ENCODE measurements around the gene GOLGA8B.
"Not testable (repeated sequence)": the region's sequence is repeated elsewhere in the genome, so short reads cannot be mapped to it uniquely, and the experiment has no call there.

Gene GOLGA8B, protein sequence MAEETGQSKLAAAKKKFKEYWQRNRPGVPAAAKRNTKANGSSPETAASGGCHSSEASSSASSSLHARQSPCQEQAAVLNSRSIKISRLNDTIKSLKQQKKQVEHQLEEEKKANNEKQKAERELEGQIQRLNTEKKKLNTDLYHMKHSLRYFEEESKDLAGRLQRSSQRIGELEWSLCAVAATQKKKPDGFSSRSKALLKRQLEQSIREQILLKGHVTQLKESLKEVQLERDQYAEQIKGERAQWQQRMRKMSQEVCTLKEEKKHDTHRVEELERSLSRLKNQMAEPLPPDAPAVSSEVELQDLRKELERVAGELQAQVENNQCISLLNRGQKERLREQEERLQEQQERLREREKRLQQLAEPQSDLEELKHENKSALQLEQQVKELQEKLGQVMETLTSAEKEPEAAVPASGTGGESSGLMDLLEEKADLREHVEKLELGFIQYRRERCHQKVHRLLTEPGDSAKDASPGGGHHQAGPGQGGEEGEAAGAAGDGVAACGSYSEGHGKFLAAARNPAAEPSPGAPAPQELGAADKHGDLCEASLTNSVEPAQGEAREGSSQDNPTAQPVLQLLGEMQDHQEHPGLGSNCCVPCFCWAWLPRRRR

DNA sequence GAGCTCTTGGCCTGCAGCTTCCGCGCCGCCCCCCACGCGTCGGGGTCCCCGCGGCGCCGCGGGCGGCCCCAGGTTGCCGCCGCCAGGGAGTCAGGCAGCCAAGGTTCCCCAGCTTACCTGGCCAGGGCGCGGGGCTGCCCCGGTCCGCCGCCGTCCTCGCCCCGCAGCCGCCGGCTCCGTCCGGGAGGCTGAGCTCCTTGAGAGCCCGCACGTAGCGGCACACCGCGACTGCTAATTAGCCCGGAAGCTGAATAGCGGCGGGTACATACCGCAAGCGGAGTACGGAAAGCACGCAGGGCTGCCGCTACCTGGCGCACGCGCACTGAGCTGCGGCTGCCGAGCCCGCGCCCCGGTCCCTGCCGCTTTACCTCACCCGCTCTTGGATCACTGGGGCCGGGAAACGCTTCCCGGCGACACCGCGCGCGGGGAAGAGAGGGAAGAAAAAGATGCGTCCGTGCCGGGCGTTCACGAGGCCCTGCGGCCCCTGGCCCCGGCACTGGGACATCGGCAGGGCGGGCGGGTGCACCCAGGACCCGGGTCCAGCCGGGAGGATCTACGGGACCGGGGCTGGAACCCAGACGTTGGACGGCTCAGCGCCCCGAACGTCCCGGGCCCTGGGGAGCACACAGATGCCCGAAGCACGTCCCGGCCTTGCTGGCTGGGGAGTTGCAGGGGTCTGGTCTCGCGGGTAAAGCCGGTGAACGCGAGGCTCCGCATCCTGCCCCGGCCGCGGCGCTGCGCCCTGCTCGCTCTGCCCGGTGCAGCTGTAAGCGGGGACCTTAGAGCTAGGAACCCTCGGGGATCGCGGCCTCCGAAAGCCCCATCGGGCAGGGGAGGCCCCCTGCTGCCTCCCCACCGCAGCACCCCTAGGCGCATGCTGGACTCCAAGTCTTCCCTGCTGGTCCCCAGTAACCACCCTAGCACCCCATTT is at the start of gene GOLGA8B:
Gene GOLGA8B, minus strand, starts transcription at position 253 of the 931 bp plus-strand sequence. CDS start 47,739 bp downstream, outside the sequence.
- H2AFZ ChIP-seq (ENCODE audit: low read depth, low read length): peak within 1 kb of the TSS; percentile 80
- peaks cover 19% of the 10 kb centered on the region for H4K20me1 ChIP-seq (ENCODE audit: insufficient read depth, low read length)

DNA sequence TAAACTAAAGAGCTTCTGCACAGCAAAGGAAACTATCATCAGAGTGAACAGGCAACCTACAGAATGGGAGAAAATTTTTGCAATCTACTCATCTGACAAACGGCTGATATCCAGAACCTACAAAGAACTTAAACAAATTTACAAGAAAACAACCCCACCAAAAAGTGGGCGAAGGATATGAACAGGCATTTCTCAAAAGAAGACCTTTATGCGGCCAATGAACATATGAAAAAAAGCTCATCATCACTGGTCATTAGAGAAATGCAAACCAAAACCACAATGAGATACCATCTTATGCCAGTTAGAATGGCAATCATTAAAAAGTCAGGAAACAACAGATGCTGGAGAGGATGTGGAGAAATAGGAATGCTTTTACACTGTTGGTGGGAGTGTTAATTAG is 49.7 kb upstream of the GOLGA8B start:
- not testable (repeated sequence) for H3K9ac ChIP-seq (ENCODE audit: low read length); H3K27me3 ChIP-seq (ENCODE audit: low read depth, low read length); H2AFZ ChIP-seq (ENCODE audit: low read depth, low read length); H3K4me3 ChIP-seq (ENCODE audit: low read length); H3K4me2 ChIP-seq (ENCODE audit: low read length); H3K4me1 ChIP-seq (ENCODE audit: low read length); H3K79me2 ChIP-seq (ENCODE audit: low read length); H4K20me1 ChIP-seq (ENCODE audit: insufficient read depth, low read length); H3K9me3 ChIP-seq (ENCODE audit: insufficient read depth, low read length); H3K36me3 ChIP-seq (replicated peaks; ENCODE audit: low read depth, low read length); H3K27ac ChIP-seq (ENCODE audit: low read length)

More for the DNA sequence above, at the start of gene GOLGA8B:
- Histone ChIP-seq H3K79me2 (ENCODE audit: low read length) (peaks cover 57% of the 10 kb centered on the region), H3K36me3 (replicated peaks; ENCODE audit: low read depth, low read length) (no peaks in the 10 kb centered on the region), H3K27ac (ENCODE audit: low read length) (peak within 1 kb of the TSS; percentile 45), H3K4me3 (ENCODE audit: low read length) (peak within 1 kb of the TSS; percentile 91), H3K4me2 (ENCODE audit: low read length) (peak within 1 kb of the TSS; percentile 99), H3K9me3 (ENCODE audit: insufficient read depth, low read length) (no peaks in the 10 kb centered on the region), H3K27me3 (ENCODE audit: low read depth, low read length) (no peaks in the 10 kb centered on the region), H3K4me1 (ENCODE audit: low read length) (peaks cover 18% of the 10 kb centered on the region), H3K9ac (ENCODE audit: low read length) (peak within 1 kb of the TSS; percentile 84)
- TF ChIP-seq EZH2phosphoT487 (IDR thresholded peaks at IDR 0.05; ENCODE audit: low read depth): no peak
- TF ChIP-seq, protein P1, sequence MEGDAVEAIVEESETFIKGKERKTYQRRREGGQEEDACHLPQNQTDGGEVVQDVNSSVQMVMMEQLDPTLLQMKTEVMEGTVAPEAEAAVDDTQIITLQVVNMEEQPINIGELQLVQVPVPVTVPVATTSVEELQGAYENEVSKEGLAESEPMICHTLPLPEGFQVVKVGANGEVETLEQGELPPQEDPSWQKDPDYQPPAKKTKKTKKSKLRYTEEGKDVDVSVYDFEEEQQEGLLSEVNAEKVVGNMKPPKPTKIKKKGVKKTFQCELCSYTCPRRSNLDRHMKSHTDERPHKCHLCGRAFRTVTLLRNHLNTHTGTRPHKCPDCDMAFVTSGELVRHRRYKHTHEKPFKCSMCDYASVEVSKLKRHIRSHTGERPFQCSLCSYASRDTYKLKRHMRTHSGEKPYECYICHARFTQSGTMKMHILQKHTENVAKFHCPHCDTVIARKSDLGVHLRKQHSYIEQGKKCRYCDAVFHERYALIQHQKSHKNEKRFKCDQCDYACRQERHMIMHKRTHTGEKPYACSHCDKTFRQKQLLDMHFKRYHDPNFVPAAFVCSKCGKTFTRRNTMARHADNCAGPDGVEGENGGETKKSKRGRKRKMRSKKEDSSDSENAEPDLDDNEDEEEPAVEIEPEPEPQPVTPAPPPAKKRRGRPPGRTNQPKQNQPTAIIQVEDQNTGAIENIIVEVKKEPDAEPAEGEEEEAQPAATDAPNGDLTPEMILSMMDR (IDR thresholded peaks at IDR 0.05; ENCODE audit: low read depth, low read length): no peak

DNA sequence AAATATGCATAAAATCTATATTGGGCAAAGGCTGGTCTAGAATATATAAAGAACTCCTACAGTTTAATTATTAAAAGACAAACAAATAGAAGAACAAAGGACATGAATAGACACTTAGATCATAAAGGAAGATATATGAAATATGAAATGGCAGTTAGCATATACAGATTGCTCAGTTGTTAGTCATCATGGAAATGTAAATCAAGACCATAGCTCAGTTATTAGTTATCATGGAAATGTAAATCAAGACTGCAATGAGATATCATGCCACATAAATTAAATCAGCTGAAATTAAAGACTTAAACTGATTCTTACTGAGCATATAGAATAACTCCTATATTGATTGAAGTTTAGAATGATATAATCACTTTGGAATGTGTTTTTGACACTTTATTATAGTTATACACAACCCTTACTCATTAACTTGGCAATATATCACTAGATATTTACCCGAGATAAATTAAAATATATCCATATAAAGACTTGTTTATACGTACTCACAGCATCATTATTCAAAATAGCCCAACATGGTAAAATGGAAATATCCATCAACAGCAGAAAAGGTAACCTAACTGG is 45.2 kb upstream of the GOLGA8B start:
- Histone ChIP-seq H4K20me1 (ENCODE audit: insufficient read depth, low read length) (no peaks in the 10 kb centered on the region), H3K79me2 (ENCODE audit: low read length) (no peaks in the 10 kb centered on the region), H3K4me1 (ENCODE audit: low read length) (no peaks in the 10 kb centered on the region), H3K27ac (ENCODE audit: low read length) (no peak overlapping the region), H3K36me3 (replicated peaks; ENCODE audit: low read depth, low read length) (no peaks in the 10 kb centered on the region), H3K9me3 (ENCODE audit: insufficient read depth, low read length) (peaks cover 3% of the 10 kb centered on the region; the same call in 1 of the 2 replicates), H2AFZ (ENCODE audit: low read depth, low read length) (no peak overlapping the region), H3K9ac (ENCODE audit: low read length) (no peak overlapping the region), H3K4me2 (ENCODE audit: low read length) (no peak overlapping the region), H3K4me3 (ENCODE audit: low read length) (no peak overlapping the region), H3K27me3 (ENCODE audit: low read depth, low read length) (peaks cover 10% of the 10 kb centered on the region)
- TF ChIP-seq, protein P1 (IDR thresholded peaks at IDR 0.05; ENCODE audit: low read depth, low read length): no peak
- no peak for TF ChIP-seq EZH2phosphoT487 (IDR thresholded peaks at IDR 0.05; ENCODE audit: low read depth)

DNA sequence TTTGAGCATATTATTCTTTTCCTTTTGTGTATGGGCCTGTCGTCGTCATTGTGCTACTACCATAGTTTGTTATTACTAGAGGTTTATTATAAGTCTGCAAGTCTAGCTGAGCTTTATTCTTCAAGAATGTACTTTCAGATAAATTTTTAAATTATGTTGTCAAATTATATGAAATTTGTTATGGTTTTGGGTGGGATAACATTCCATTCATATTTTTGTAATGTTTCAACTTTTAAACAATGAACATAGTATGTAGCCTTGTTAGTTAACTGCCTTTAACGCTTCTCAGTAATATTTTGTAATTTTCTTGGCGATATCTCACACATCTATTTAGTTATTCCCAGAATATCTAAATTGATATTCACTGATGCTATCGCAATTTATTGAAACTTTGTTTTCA is 41.6 kb upstream of the GOLGA8B start:
- no peaks in the 10 kb centered on the region for H3K4me1 ChIP-seq (ENCODE audit: low read length)
- no peaks in the 10 kb centered on the region for H3K36me3 ChIP-seq (replicated peaks; ENCODE audit: low read depth, low read length)
- H3K79me2 ChIP-seq (ENCODE audit: low read length): no peaks in the 10 kb centered on the region
- H3K4me2 ChIP-seq (ENCODE audit: low read length): no peak overlapping the region
- no peaks in the 10 kb centered on the region for H4K20me1 ChIP-seq (ENCODE audit: insufficient read depth, low read length)
- no peak overlapping the region for H3K27ac ChIP-seq (ENCODE audit: low read length)
- peaks cover 3% of the 10 kb centered on the region; the same call in 1 of the 2 replicates for H3K9me3 ChIP-seq (ENCODE audit: insufficient read depth, low read length)
- H3K27me3 ChIP-seq (ENCODE audit: low read depth, low read length): peaks cover 10% of the 10 kb centered on the region
- H2AFZ ChIP-seq (ENCODE audit: low read depth, low read length): no peak overlapping the region
- TF ChIP-seq EZH2phosphoT487 (IDR thresholded peaks at IDR 0.05; ENCODE audit: low read depth): no peak
- TF ChIP-seq, protein P1 (IDR thresholded peaks at IDR 0.05; ENCODE audit: low read depth, low read length): no peak
- H3K9ac ChIP-seq (ENCODE audit: low read length): no peak overlapping the region
- no peak overlapping the region for H3K4me3 ChIP-seq (ENCODE audit: low read length)

Measured in OCI-LY3 (cell line).